ENCODE results near the gene TPD52L1.

The TPD52L1 gene

GRCh38 chr6:125236536-125237327, 83.2 kb downstream of the TPD52L1 start:
- no peak for DNase-seq (ENCODE audit: low read depth, low spot score)

- no peak for DNase-seq (ENCODE audit: low read depth, low spot score)
These were observed 84.2 kb downstream of the TPD52L1 start for GRCh38 chr6:125237764-125238163.

- DNase-seq (ENCODE audit: low read depth, low spot score) = no peak
These were observed 91.5 kb downstream of the TPD52L1 start for GRCh38 chr6:125245109-125245508.

GRCh38 chr6:125245523-125246264, 92.1 kb downstream of the TPD52L1 start:
- no peak for DNase-seq (ENCODE audit: low read depth, low spot score)

- no peak for DNase-seq (ENCODE audit: low read depth, low spot score)
These were observed 93.0 kb downstream of the TPD52L1 start for GRCh38 chr6:125246566-125246965.

- DNase-seq (ENCODE audit: low read depth, low spot score) = no peak
These were observed 94.6 kb downstream of the TPD52L1 start for GRCh38 chr6:125248136-125248535.

GRCh38 chr6:125250511-125250910, 96.9 kb downstream of the TPD52L1 start:
- no peak for DNase-seq (ENCODE audit: low read depth, low spot score)

- DNase-seq (ENCODE audit: low read depth, low spot score) = no peak
These were observed 98.1 kb downstream of the TPD52L1 start for GRCh38 chr6:125251516-125252220.

- no peak for DNase-seq (ENCODE audit: low read depth, low spot score)
These were observed 99.3 kb downstream of the TPD52L1 start for GRCh38 chr6:125252891-125253290.

- no peak for DNase-seq (ENCODE audit: low read depth, low spot score)
These were observed 100.3 kb downstream of the TPD52L1 start for GRCh38 chr6:125253881-125254280.

GRCh38 chr6:125254321-125254720, 100.7 kb downstream of the TPD52L1 start:
- no peak for DNase-seq (ENCODE audit: low read depth, low spot score)

GRCh38 chr6:125255201-125255600, 101.6 kb downstream of the TPD52L1 start:
- no peak for DNase-seq (ENCODE audit: low read depth, low spot score)

- no peak for DNase-seq (ENCODE audit: low read depth, low spot score)
These were observed 103.8 kb downstream of the TPD52L1 start for GRCh38 chr6:125257351-125257750.

GRCh38 chr6:125258651-125259353, 105.2 kb downstream of the TPD52L1 start:
- DNase-seq (ENCODE audit: low read depth, low spot score) = no peak

GRCh38 chr6:125259354-125259736, 105.8 kb downstream of the TPD52L1 start:
- DNase-seq (ENCODE audit: low read depth, low spot score) = no peak

- DNase-seq (ENCODE audit: low read depth, low spot score) = no peak
These were observed 108.7 kb downstream of the TPD52L1 start for GRCh38 chr6:125262016-125263013.

- no peak for DNase-seq (ENCODE audit: low read depth, low spot score)
These were observed 110.9 kb downstream of the TPD52L1 start for GRCh38 chr6:125264476-125264875.

GRCh38 chr6:125267806-125268523, 114.4 kb downstream of the TPD52L1 start:
- no peak for DNase-seq (ENCODE audit: low read depth, low spot score)

- no peak for DNase-seq (ENCODE audit: low read depth, low spot score)
These were observed 115.2 kb downstream of the TPD52L1 start for GRCh38 chr6:125268765-125269164.

Measured in activated CD4-positive, CD25-positive, alpha-beta regulatory T cell treated with anti-CD3 and anti-CD28 coated beads, Interleukin-2, amount 50 U/mL, for 16 hours (primary cell).